RKO (cell line): ENCODE data around the gene ITPR2.

ENCODE experiments used
- DNase-seq: peaks from one replicate; pipeline ENCODE4 v3.0.0-alpha.2; 2016; ENCODE audit warnings: low spot score

Gene ITPR2

GRCh38 chr12:26754148-26754547 is 78.8 kb downstream of the ITPR2 start:
- no peak for DNase-seq

- no peak for DNase-seq
Measured at GRCh38 chr12:26751179-26751578, 81.8 kb downstream of the ITPR2 start.

- no peak for DNase-seq
Measured at GRCh38 chr12:26750531-26751175, 82.3 kb downstream of the ITPR2 start.

- DNase-seq, result no peak
Measured at GRCh38 chr12:26749781-26750180, 83.2 kb downstream of the ITPR2 start.

GRCh38 chr12:26748741-26749431 is 84.1 kb downstream of the ITPR2 start:
- no peak for DNase-seq

GRCh38 chr12:26748412-26748740 is 84.6 kb downstream of the ITPR2 start:
- no peak for DNase-seq

GRCh38 chr12:26746121-26746714 is 86.8 kb downstream of the ITPR2 start:
- peak; percentile 55 for DNase-seq

- no peak for DNase-seq
Measured at GRCh38 chr12:26744697-26745440, 88.1 kb downstream of the ITPR2 start.

GRCh38 chr12:26744042-26744626 is 88.9 kb downstream of the ITPR2 start:
- no peak for DNase-seq

- DNase-seq, result no peak
Measured at GRCh38 chr12:26741584-26742227, 91.3 kb downstream of the ITPR2 start.

GRCh38 chr12:26740991-26741390 is 92.0 kb downstream of the ITPR2 start:
- no peak for DNase-seq

GRCh38 chr12:26740348-26740747 is 92.6 kb downstream of the ITPR2 start:
- DNase-seq, result no peak

GRCh38 chr12:26737487-26738030 is 95.4 kb downstream of the ITPR2 start:
- no peak for DNase-seq

- no peak for DNase-seq
Measured at GRCh38 chr12:26736563-26737486, 96.2 kb downstream of the ITPR2 start.

- DNase-seq, result no peak
Measured at GRCh38 chr12:26735249-26735639, 97.8 kb downstream of the ITPR2 start.

GRCh38 chr12:26734510-26735248 is 98.3 kb downstream of the ITPR2 start:
- DNase-seq, result no peak

- no peak for DNase-seq
Measured at GRCh38 chr12:26732005-26732908, 100.7 kb downstream of the ITPR2 start.

- no peak for DNase-seq
Measured at GRCh38 chr12:26730481-26731350, 102.3 kb downstream of the ITPR2 start.
